ENCODE measurements around the gene PHTF1. TPM values are rescaled to one million over a fixed set of nuclear protein-coding genes. Genes with fewer than 3 reads are reported as not detected.

The PHTF1 gene
- total RNA-seq: 12.3 TPM

- DNase-seq (ENCODE audit: low spot score) (peak; percentile 84), ATAC-seq (peak; percentile 94)
- intact Hi-C loops (cut with DNase I): no loop called here
Observed at GRCh38 chr1:113759333-113760101, at the start of gene PHTF1. Gene PHTF1, minus strand, starts transcription at chr1:113759486. Its CDS starts 783 bp downstream, at chr1:113758703.

GRCh38 chr1:113808450-113809195, 49.3 kb upstream of the PHTF1 start:
- DNase-seq (ENCODE audit: low spot score) (no peak), ATAC-seq (no peak)
- intact Hi-C loops (cut with DNase I): no loop called here

- intact Hi-C loops (cut with DNase I): no loop called here
- ATAC-seq: no peak
- DNase-seq (ENCODE audit: low spot score): no peak
Observed at GRCh38 chr1:113805639-113806038, 46.4 kb upstream of the PHTF1 start.

GRCh38 chr1:113805256-113805531, 45.9 kb upstream of the PHTF1 start:
- intact Hi-C loops (cut with DNase I): no loop called here
- DNase-seq (ENCODE audit: low spot score): no peak
- no peak for ATAC-seq

GRCh38 chr1:113804421-113805255, 45.4 kb upstream of the PHTF1 start:
- DNase-seq (ENCODE audit: low spot score) (no peak), ATAC-seq (no peak)
- intact Hi-C loops (cut with DNase I): no loop called here

GRCh38 chr1:113802367-113803007, 43.2 kb upstream of the PHTF1 start:
- intact Hi-C loops (cut with DNase I): no loop called here
- ATAC-seq (no peak), DNase-seq (ENCODE audit: low spot score) (no peak)

DNA sequence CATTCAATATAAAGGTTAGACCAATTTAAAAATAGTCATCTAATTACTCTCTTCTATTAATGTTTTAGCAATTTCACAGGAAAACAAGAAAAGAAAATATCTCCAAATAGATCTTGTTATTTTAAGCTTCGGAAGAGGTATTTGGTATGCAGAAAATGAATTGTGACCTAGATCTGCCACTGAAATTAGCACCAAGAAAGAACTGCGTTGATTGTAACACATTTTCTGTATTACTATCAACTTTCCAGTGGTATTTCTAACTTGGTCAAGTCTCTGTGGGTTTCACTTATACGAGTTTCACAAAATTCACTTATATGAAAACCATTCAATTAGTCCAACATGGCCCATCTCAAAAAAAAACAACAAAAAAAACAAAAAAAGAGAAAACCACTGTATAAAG, 41.2 kb upstream of the PHTF1 start:
- ATAC-seq (no peak), DNase-seq (ENCODE audit: low spot score) (no peak)
- intact Hi-C loops (cut with DNase I): no loop called here

GRCh38 chr1:113797472-113797871, 38.2 kb upstream of the PHTF1 start:
- ATAC-seq (no peak), DNase-seq (ENCODE audit: low spot score) (no peak)
- intact Hi-C loops (cut with DNase I): no loop called here

GRCh38 chr1:113793878-113794834, 34.9 kb upstream of the PHTF1 start:
- intact Hi-C loops (cut with DNase I): no loop called here
- ATAC-seq (no peak), DNase-seq (ENCODE audit: low spot score) (no peak)

GRCh38 chr1:113792986-113793385, 33.7 kb upstream of the PHTF1 start:
- ATAC-seq (no peak), DNase-seq (ENCODE audit: low spot score) (no peak)
- intact Hi-C loops (cut with DNase I): no loop called here

DNA sequence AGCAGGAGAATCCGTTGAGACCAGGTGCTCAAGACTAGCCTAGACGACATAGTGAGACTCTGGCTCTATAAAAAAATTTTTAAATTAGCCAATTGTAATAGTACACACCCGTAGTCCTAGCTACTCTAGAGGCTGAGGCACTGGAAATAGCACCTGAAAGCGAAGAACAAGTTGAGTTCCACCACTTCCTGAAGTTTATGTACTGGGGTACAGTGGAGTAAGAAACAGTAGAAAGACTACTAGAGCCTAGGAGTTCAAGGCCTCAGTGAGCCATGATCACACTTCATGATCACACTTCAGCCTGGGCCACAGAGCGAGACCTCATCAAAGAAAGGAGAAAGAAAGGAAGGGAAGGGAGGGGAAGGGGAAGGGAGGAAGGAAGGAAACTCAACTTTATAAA, 33.2 kb upstream of the PHTF1 start:
- DNase-seq (ENCODE audit: low spot score) (no peak), ATAC-seq (no peak)
- intact Hi-C loops (cut with DNase I): no loop called here

- DNase-seq (ENCODE audit: low spot score) (no peak), ATAC-seq (no peak)
- intact Hi-C loops (cut with DNase I): no loop called here
Observed at GRCh38 chr1:113788802-113789201, 29.5 kb upstream of the PHTF1 start.

- DNase-seq (ENCODE audit: low spot score): no peak
- intact Hi-C loops (cut with DNase I): no loop called here
- ATAC-seq: no peak
Observed at GRCh38 chr1:113787663-113788062, 28.4 kb upstream of the PHTF1 start.

GRCh38 chr1:113786069-113786468, 26.8 kb upstream of the PHTF1 start:
- intact Hi-C loops (cut with DNase I): no loop called here
- no peak for ATAC-seq

DNA sequence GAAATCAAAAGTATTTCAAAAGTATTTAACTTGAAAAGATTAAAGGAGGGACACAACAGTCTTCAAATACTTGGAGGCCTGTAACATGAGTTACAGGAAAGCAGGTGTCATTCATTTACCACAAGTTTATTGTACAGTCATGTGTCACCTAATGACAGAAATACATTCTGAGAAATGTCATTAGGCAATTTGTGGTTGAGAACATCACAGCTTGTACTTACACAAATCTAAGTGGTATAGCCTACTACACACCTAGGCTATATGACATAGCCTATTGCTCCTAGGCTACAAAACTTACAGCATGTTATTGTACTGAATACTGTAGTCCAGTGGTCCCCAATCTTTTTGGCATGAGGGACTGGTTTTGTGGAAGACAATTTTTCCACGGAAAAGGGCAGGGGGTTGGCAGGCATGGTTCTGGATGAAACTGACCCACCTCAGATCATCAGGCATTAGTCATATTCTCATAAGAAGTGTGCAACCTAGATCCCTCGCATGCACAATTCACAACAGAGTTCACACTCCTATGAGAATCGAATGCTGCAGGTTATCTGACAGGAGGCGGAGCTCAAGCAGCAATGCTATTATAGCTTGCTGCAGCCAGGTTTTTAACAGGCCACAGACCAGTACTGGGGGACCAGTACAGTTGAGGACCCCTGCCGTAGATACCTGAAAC, 25.0 kb upstream of the PHTF1 start:
- DNase-seq (ENCODE audit: low spot score): no peak
- ATAC-seq: no peak
- intact Hi-C loops (cut with DNase I): no loop called here

More at GRCh38 chr1:113786069-113786468, 26.8 kb upstream of the PHTF1 start:
- no peak for DNase-seq (ENCODE audit: low spot score)

DNA sequence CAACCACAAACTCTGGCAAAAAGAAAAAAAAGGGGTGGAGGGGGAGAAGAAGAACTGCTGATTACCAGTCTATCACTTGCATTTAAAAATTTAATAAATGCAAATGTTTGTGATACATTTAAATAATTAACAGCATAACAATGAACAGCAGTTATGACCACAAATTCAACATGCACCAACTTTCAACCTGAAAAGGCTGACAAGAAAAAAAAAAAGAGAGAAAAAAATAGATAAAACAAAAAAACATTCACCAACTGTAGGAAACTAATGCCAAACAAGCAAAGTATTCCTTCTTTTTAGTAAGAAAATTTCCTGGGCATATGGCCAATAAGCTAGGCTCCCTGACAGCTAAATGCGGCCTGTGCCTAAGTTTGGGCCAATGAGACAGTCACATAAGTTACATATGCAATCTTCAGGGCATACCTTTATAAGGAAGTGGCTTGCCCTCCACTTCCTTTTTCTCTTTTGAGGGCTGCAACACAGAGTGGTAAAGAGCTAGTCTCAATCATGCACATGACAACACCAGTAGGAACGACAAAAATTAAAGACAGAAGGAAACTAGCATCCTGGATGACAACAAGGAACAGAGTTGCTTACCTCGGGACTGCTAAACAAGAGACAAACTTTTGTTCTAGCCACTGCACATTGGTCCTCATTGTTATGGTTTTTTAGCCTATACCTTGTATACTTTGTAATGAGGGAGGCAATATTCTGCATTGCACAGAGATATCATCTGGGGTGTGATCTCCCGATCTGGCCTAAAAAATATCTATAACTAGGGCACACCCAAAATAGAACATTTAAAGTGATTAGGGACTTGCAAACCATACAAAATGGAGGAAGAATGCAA, 24.2 kb upstream of the PHTF1 start:
- ATAC-seq: peak; percentile 79
- intact Hi-C loops (cut with DNase I): no loop called here
- DNase-seq (ENCODE audit: low spot score): no peak

- intact Hi-C loops (cut with DNase I): no loop called here
- no peak for ATAC-seq
- no peak for DNase-seq (ENCODE audit: low spot score)
Observed at GRCh38 chr1:113782406-113782805, 23.1 kb upstream of the PHTF1 start.
